HG03139 (cell line): ENCODE data around the gene ZDHHC20.

Source experiments
- ATAC-seq: cut with Tn5 transposase; IDR thresholded peaks from one replicate; pipeline ENCODE4 v1.9.1; 2021; ENCODE audit not compliant: unreplicated experiment

The ZDHHC20 gene

GRCh38 chr13:21458813-21459701, at the start of gene ZDHHC20:
Gene ZDHHC20, minus strand, starts transcription at chr13:21459303. Its CDS starts 132 bp downstream, at chr13:21459171.
- peak; percentile 87 for ATAC-seq

- ATAC-seq: no peak
Observed at GRCh38 chr13:21504379-21504778, 45.3 kb upstream of the ZDHHC20 start.

- no peak for ATAC-seq
Observed at GRCh38 chr13:21501686-21502085, 42.6 kb upstream of the ZDHHC20 start.

GRCh38 chr13:21486322-21486721, 27.2 kb upstream of the ZDHHC20 start:
- no peak for ATAC-seq

- ATAC-seq: no peak
Observed at GRCh38 chr13:21483748-21484147, 24.6 kb upstream of the ZDHHC20 start.

GRCh38 chr13:21481359-21481758, 22.3 kb upstream of the ZDHHC20 start:
- no peak for ATAC-seq

GRCh38 chr13:21478881-21479808, 20.0 kb upstream of the ZDHHC20 start:
- no peak for ATAC-seq

GRCh38 chr13:21476893-21477472, 17.9 kb upstream of the ZDHHC20 start:
- peak; percentile 76 for ATAC-seq

GRCh38 chr13:21475115-21475514, 16.0 kb upstream of the ZDHHC20 start:
- ATAC-seq: no peak

GRCh38 chr13:21470785-21471184, 11.7 kb upstream of the ZDHHC20 start:
- ATAC-seq: no peak

- ATAC-seq: no peak
Observed at GRCh38 chr13:21466527-21466926, 7.4 kb upstream of the ZDHHC20 start.

GRCh38 chr13:21465710-21466160, 6.6 kb upstream of the ZDHHC20 start:
- ATAC-seq: no peak

- ATAC-seq: no peak
Observed at GRCh38 chr13:21463424-21463823, 4.3 kb upstream of the ZDHHC20 start.

- no peak for ATAC-seq
Observed at GRCh38 chr13:21461131-21461530, 2.0 kb upstream of the ZDHHC20 start.

GRCh38 chr13:21458451-21458812, 671 bp downstream of the ZDHHC20 start:
- peak; percentile 31 for ATAC-seq

GRCh38 chr13:21453387-21454081, 5.6 kb downstream of the ZDHHC20 start:
- no peak for ATAC-seq

- no peak for ATAC-seq
Observed at GRCh38 chr13:21450936-21451335, 8.2 kb downstream of the ZDHHC20 start.

- ATAC-seq: no peak
Observed at GRCh38 chr13:21446656-21447055, 12.4 kb downstream of the ZDHHC20 start.

GRCh38 chr13:21445759-21446158, 13.3 kb downstream of the ZDHHC20 start:
- ATAC-seq: no peak

- no peak for ATAC-seq
Observed at GRCh38 chr13:21443171-21443570, 15.9 kb downstream of the ZDHHC20 start.

- no peak for ATAC-seq
Observed at GRCh38 chr13:21436582-21436981, 22.5 kb downstream of the ZDHHC20 start.
